HG02885 (cell line): Measurements from ENCODE around the gene SLC49A4.

ENCODE experiments used
- ATAC-seq: cut with Tn5 transposase; IDR thresholded peaks from one replicate; pipeline ENCODE4 v1.9.1; 2021; ENCODE audit warnings: mild to moderate bottlenecking; ENCODE audit not compliant: unreplicated experiment, poor library complexity

SLC49A4 gene

GRCh38 chr3:122785231-122785630, 9.6 kb upstream of the SLC49A4 start:
- no peak for ATAC-seq

- no peak for ATAC-seq
These were observed 8.8 kb upstream of the SLC49A4 start for GRCh38 chr3:122786066-122786465.

- ATAC-seq, result no peak
These were observed 7.0 kb upstream of the SLC49A4 start for GRCh38 chr3:122787872-122788271.

- no peak for ATAC-seq
These were observed 5.1 kb upstream of the SLC49A4 start for GRCh38 chr3:122789585-122790273.

GRCh38 chr3:122793568-122794416, 1.1 kb upstream of the SLC49A4 start, which contains the start of gene HSPBAP1:
Gene HSPBAP1, minus strand, starts transcription at chr3:122793831. Its CDS starts 151 bp downstream, at chr3:122793680.
- ATAC-seq, result peak; percentile 66

GRCh38 chr3:122794483-122794778, 438 bp upstream of the SLC49A4 start:
- ATAC-seq, result no peak

- ATAC-seq, result no peak
These were observed 866 bp downstream of the SLC49A4 start for GRCh38 chr3:122795674-122796195.

GRCh38 chr3:122797291-122797690, 2.4 kb downstream of the SLC49A4 start:
- no peak for ATAC-seq

GRCh38 chr3:122799322-122799721, 4.5 kb downstream of the SLC49A4 start:
- ATAC-seq, result no peak

- no peak for ATAC-seq
These were observed 5.2 kb downstream of the SLC49A4 start for GRCh38 chr3:122800031-122800430.

GRCh38 chr3:122800706-122801237, 5.9 kb downstream of the SLC49A4 start:
- no peak for ATAC-seq

GRCh38 chr3:122802323-122802722, 7.5 kb downstream of the SLC49A4 start:
- ATAC-seq, result no peak

- ATAC-seq, result no peak
These were observed 9.1 kb downstream of the SLC49A4 start for GRCh38 chr3:122803977-122804376.

GRCh38 chr3:122810734-122811133, 15.9 kb downstream of the SLC49A4 start:
- ATAC-seq, result no peak

- ATAC-seq, result no peak
These were observed 21.7 kb downstream of the SLC49A4 start for GRCh38 chr3:122816587-122816986.

GRCh38 chr3:122824465-122825381, 29.9 kb downstream of the SLC49A4 start:
- no peak for ATAC-seq

- no peak for ATAC-seq
These were observed 30.6 kb downstream of the SLC49A4 start for GRCh38 chr3:122825460-122825859.

- no peak for ATAC-seq
These were observed 31.4 kb downstream of the SLC49A4 start for GRCh38 chr3:122826278-122826677.

GRCh38 chr3:122828281-122828680, 33.4 kb downstream of the SLC49A4 start:
- ATAC-seq, result no peak

- ATAC-seq, result no peak
These were observed 40.7 kb downstream of the SLC49A4 start for GRCh38 chr3:122835590-122835989.
